HEK293T (cell line): Measurements from ENCODE around the gene ZNF805.

Experiments used
- ARNT ChIP-seq: fragments of 450-650 bp; IDR thresholded peaks from 2 replicates; pipeline ENCODE4 v1.6.1; 2017; ENCODE audit warnings: mild to moderate bottlenecking
- BHLHE40 ChIP-seq: fragments of 450-650 bp; IDR thresholded peaks from 2 replicates; pipeline ENCODE4 v1.6.1; 2016; ENCODE audit warnings: mild to moderate bottlenecking, moderate library complexity, borderline replicate concordance
- ELF4 ChIP-seq: fragments of 450-650 bp; IDR thresholded peaks from 2 replicates; pipeline ENCODE4 v1.6.1; 2017; ENCODE audit warnings: antibody characterized with exemption
- FOXK2 ChIP-seq: fragments of 450-650 bp; IDR thresholded peaks from 2 replicates; pipeline ENCODE4 v1.6.1; 2016; ENCODE audit warnings: mild to moderate bottlenecking
- L3MBTL2 ChIP-seq: fragments of 450-650 bp; conservative IDR thresholded peaks from 2 replicates; pipeline ENCODE4 v1.6.1; 2016; ENCODE audit warnings: mild to moderate bottlenecking
- SP1 ChIP-seq: fragments of 450-650 bp; IDR thresholded peaks from 2 replicates; pipeline ENCODE4 v1.6.1; 2017
- SUZ12 ChIP-seq: fragments of 450-650 bp; IDR thresholded peaks from 2 replicates; pipeline ENCODE4 v1.6.1; 2016; ENCODE audit warnings: mild to moderate bottlenecking
- ZNF384 ChIP-seq: fragments of 450-650 bp; IDR thresholded peaks from 2 replicates; pipeline ENCODE4 v1.6.1; 2016
- TF ChIP-seq, protein P1 (sequence below): fragments of 450-650 bp; IDR thresholded peaks from 2 replicates; pipeline ENCODE4 v1.6.1; 2016

DNA sequence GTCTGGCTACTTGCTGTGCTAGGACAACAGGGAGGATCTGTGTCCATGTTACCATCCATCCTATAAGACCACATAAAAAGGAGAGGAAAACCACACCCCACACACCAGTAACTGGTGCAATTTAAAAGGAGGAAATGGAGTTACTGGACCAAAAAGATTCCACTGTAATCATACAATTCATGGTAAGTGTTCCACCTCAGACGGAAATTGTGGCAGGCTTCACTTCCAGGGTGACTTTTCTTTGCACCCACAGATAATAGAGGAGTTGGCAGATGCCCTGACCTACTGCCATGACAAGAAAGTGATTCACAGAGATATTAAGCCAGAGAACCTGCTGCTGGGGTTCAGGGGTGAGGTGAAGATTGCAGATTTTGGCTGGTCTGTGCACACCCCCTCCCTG, 7.2 kb upstream of the ZNF805 start:
- TF ChIP-seq SP1 (no peak), ZNF384 (no peak), SUZ12 (no peak), FOXK2 (no peak), ELF4 (no peak), BHLHE40 (no peak), L3MBTL2 (no peak), ARNT (no peak)
- TF ChIP-seq, protein P1, sequence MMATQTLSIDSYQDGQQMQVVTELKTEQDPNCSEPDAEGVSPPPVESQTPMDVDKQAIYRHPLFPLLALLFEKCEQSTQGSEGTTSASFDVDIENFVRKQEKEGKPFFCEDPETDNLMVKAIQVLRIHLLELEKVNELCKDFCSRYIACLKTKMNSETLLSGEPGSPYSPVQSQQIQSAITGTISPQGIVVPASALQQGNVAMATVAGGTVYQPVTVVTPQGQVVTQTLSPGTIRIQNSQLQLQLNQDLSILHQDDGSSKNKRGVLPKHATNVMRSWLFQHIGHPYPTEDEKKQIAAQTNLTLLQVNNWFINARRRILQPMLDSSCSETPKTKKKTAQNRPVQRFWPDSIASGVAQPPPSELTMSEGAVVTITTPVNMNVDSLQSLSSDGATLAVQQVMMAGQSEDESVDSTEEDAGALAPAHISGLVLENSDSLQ, result no peak
